DMS 273 treated with DMSO at 0.1 percent for 48 hours (cell line): ENCODE data around the gene SGCE.

Experiments
- DNase-seq: peaks from one replicate; lab custom pipeline; 2025; lab: John Stamatoyannopoulos, UW

Gene SGCE

DNA sequence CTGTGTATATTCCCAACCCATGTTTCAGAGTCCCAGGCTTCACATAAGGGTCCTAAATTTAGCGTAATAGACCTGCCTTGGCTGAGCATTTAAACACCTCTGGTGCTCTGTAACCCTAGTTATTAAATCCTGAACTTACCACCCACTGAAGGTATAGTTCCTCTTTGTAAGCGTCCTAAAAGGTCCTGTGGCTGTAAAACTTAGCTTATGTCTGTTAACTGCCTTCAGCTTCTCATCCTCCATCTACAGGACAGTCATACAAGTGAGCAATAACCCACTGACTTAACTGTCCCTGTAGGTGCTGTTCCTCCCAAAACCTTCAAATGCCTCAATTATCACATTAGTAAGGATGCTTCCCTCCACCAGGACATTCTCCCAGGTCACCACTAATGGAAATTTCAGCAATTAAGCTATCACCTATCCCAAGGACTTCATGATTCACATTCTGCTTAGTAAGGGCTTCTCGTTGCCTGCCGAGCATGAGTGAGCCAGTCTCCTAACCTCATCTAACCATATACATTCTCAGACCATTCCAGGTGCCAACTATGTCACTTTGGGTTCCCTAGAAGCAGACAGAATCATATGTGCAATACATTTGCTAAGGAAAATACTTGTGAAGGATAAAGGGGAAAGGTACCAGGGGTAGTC is 90.6 kb downstream of the SGCE start:
- DNase-seq, result no peak

GRCh38 chr7:94562525-94562924 is 93.4 kb downstream of the SGCE start:
- DNase-seq, result no peak

- DNase-seq, result no peak
Measured at GRCh38 chr7:94561841-94562514, 94.0 kb downstream of the SGCE start.

DNA sequence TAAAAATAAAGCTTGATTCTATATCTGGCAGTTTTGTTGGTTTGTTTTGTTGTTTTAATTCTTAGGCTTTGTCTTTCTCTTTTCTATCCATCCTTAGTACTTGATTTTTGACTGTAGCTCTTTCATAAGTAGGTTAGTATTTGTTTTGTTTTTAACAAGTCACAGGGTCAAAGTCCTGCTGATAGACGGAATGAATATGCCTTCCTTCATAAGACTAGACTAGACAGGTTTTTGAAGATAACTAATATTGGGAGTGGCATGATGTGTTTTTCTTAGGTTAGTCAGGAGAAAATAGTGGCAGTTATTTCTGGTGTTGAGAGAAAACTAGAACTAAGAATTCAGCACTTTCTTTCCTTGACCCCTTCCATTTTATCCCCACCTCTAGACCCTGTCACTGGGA is 96.0 kb downstream of the SGCE start:
- no peak for DNase-seq

GRCh38 chr7:94557215-94557614 is 98.7 kb downstream of the SGCE start:
- no peak for DNase-seq

DNA sequence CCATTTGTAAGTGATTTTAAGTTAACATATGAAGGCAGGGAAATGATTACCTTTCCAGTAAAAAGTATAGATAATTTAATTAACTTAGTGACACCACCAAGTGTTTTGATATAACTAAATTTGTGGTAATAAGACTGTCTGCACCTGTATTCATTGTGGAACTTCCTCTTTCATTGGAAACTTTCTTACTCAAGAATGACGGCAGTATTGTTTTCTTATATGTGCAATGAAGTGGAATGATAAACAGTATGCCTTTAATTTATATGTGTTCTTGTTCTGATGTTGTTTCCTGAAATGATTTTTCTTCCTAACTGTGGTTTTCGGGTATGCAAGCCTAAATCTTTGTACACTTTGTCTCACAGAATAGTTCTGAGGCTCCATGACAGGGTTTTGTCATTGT is 99.9 kb downstream of the SGCE start:
- no peak for DNase-seq

- no peak for DNase-seq
Measured at GRCh38 chr7:94547126-94547525, 108.8 kb downstream of the SGCE start.

DNA sequence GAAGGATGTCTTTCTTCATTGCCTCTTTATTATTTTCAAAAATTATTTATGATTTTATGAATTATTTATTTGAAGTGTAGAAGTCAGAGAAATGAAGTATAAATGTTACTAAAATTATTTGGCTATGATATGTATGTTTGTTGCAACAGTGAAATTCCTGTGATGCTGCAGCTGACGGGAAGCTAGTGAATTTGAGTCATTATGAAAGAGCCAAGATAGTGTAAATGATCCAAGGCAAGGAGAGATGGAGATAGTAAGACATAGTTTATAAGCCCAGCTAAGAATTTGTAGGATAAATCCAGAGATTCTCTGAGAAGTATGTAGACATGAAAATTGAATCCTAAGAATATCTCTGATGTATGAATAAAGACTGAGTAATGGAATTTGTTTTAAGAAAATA is 115.5 kb downstream of the SGCE start:
- DNase-seq, result no peak
